ENCODE measurements around the gene ADAMTS15.
A peak's percentile ranks its signal among the peaks of the same experiment; 100 is the strongest.

The ADAMTS15 gene

DNA sequence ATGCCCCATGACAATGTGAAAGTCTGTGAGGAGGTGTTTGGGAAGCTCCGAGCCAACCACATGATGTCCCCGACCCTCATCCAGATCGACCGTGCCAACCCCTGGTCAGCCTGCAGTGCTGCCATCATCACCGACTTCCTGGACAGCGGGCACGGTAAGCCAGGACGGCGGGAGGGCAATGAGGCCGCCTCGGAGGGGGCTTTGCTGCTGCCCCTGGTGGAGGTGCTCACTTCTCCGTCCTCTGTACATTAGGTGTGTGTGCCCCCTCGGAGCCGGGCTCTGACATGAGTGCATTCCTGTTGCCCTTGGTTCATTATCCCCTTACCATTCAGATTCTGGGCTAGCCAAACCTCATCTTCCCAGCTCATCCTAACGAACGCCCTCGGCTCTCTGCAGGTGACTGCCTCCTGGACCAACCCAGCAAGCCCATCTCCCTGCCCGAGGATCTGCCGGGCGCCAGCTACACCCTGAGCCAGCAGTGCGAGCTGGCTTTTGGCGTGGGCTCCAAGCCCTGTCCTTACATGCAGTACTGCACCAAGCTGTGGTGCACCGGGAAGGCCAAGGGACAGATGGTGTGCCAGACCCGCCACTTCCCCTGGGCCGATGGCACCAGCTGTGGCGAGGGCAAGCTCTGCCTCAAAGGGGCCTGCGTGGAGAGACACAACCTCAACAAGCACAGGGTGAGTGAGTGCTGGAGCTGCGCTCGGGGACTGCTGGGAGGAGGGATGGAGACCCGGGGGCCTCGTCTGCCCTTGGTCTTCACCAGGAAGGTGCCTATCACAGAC, 13.8 kb downstream of the ADAMTS15 start:
- in situ Hi-C loops (cut with HindIII; ENCODE audit: low sequenced_read_pairs) = no loop called here
- TF ChIP-seq, protein P1, sequence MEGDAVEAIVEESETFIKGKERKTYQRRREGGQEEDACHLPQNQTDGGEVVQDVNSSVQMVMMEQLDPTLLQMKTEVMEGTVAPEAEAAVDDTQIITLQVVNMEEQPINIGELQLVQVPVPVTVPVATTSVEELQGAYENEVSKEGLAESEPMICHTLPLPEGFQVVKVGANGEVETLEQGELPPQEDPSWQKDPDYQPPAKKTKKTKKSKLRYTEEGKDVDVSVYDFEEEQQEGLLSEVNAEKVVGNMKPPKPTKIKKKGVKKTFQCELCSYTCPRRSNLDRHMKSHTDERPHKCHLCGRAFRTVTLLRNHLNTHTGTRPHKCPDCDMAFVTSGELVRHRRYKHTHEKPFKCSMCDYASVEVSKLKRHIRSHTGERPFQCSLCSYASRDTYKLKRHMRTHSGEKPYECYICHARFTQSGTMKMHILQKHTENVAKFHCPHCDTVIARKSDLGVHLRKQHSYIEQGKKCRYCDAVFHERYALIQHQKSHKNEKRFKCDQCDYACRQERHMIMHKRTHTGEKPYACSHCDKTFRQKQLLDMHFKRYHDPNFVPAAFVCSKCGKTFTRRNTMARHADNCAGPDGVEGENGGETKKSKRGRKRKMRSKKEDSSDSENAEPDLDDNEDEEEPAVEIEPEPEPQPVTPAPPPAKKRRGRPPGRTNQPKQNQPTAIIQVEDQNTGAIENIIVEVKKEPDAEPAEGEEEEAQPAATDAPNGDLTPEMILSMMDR (IDR thresholded peaks at IDR 0.05; ENCODE audit: low read depth, low read length) = no peak
- no peak overlapping the region for H3K4me3 ChIP-seq (ENCODE audit: low read depth, low read length)
- no peak for DNase-seq (ENCODE audit: low read depth, low spot score)

DNA sequence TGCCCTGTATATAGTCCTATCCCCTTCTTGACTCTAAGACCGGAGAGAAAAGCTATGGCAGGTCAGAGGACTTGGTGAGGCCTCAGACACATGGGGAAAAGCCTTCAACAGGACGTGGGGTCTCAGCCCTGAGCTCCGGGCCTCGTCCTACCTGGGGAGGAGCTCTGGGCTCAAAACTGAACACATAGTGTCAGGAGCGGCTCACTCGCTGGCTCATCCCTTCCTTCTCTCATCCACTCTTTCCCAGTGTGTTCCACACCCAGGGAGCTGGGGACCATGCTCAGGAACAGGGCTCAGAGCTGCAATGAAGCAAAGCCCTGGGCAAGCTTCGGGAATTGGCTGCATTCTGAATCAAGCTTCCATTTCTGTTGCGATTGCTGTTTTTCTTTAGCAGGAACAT, 14.5 kb downstream of the ADAMTS15 start:
- TF ChIP-seq, protein P1 (IDR thresholded peaks at IDR 0.05; ENCODE audit: low read depth, low read length) = no peak
- H3K4me3 ChIP-seq (ENCODE audit: low read depth, low read length) = no peak overlapping the region
- in situ Hi-C loops (cut with HindIII; ENCODE audit: low sequenced_read_pairs) = no loop called here

DNA sequence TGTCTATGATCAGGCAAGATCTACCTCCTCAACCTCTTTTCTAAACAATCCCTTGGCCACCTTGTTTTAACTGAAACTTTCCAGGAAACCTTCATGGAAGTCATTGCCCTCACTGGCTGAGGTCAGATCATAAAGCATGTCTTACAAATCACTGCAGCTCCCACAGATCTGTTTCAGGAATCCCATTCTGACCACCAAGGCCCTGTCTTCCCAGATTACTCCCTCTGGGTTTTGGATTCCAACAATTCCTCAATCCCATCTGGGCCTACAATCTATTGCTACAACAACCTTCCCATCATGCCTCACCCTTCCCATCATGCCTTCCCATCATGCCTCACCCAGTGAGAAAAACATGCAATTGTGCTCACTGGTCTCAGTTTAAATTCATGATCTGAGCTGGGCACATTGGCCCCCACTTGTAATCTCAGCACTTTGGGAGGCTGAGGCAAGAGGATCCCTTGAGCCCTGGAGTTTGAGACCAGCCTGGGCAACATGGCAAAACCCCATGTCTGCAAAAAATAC, 15.9 kb downstream of the ADAMTS15 start:
- no peak overlapping the region for H3K4me3 ChIP-seq (ENCODE audit: low read depth, low read length)
- in situ Hi-C loops (cut with HindIII; ENCODE audit: low sequenced_read_pairs) = no loop called here
- TF ChIP-seq, protein P1 (IDR thresholded peaks at IDR 0.05; ENCODE audit: low read depth, low read length) = no peak
- no peak for DNase-seq (ENCODE audit: low read depth, low spot score)

More for the DNA sequence above, 14.5 kb downstream of the ADAMTS15 start:
- DNase-seq (ENCODE audit: low read depth, low spot score) = no peak

DNA sequence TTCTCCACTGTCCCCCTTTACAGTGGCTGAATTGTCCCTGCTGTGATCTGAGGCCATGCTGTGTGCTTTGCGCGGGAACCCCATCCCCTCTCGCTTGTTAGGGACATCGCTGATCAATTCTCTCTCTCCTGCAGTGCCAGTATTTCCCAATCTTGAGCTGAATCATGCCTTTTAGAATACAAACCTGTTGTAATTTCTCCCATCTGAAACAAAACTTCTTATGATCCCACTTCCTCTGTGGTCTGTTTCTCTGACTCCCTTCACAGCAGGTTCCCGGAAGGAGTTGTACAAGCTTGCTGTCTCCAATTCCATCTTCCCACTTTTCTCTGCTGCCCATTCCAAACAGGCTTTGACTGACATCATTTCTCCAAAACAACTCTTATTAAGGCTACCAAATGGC, 16.8 kb downstream of the ADAMTS15 start:
- in situ Hi-C loops (cut with HindIII; ENCODE audit: low sequenced_read_pairs) = no loop called here
- DNase-seq (ENCODE audit: low read depth, low spot score) = peak; percentile 74
- TF ChIP-seq, protein P1 (IDR thresholded peaks at IDR 0.05; ENCODE audit: low read depth, low read length) = no peak
- H3K4me3 ChIP-seq (ENCODE audit: low read depth, low read length) = no peak overlapping the region

DNA sequence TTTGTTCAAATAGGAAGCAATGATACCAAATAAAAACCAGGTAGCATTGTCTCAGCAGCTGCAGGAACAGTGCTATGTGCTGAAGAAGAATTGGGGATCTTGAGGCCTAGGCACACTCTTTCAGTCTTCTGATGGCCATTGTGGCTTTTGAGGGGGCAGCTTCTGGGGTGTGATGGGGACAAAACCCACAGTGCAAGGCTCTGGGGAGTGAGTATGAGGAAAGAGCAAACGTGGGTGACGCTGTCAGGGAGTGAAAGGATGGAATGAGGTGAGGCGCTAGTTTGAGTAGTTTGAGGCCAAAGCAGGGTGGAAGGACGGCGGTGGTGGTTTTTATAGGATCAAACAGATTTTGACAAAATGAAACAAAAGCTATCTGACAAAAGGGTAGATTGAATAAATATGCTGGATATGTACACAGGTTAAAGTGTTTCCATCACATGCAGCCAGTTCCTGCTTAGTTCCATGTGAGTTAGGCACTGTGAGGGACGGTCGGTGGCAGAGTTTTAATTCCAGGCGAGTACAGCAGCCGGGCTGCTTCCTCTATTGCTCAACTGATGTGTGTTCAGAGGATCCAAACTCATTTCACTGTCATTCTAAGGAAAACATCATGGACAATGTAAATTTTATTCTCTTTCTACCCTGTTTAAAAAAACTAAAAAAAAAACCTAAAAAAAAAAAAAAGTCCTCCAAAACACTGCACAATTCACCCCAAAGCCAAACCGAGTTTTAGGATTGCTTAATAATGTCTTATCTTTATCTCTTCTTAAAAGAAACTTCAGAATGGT, 18.9 kb downstream of the ADAMTS15 start:
- no peak overlapping the region for H3K4me3 ChIP-seq (ENCODE audit: low read depth, low read length)
- TF ChIP-seq, protein P1 (IDR thresholded peaks at IDR 0.05; ENCODE audit: low read depth, low read length) = no peak
- DNase-seq (ENCODE audit: low read depth, low spot score) = no peak
- in situ Hi-C loops (cut with HindIII; ENCODE audit: low sequenced_read_pairs) = no loop called here

DNA sequence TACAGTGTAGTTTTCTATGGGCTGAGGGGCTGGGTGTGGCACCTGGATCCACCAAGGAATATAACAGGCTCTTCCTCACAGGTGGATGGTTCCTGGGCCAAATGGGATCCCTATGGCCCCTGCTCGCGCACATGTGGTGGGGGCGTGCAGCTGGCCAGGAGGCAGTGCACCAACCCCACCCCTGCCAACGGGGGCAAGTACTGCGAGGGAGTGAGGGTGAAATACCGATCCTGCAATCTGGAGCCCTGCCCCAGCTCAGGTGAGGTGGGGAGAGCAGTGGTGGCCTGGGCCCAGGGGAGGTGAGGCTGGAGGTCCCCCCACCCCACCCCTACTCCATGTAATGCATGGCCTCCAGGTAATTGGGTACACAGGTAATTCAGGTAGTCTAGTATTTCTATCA, 20.7 kb downstream of the ADAMTS15 start:
- TF ChIP-seq, protein P1 (IDR thresholded peaks at IDR 0.05; ENCODE audit: low read depth, low read length) = no peak
- H3K4me3 ChIP-seq (ENCODE audit: low read depth, low read length) = no peak overlapping the region
- in situ Hi-C loops (cut with HindIII; ENCODE audit: low sequenced_read_pairs) = no loop called here
- no peak for DNase-seq (ENCODE audit: low read depth, low spot score)

All from astrocyte of the spinal cord (primary cell).